Activated CD8-positive, alpha-beta T cell treated with anti-CD3 and anti-CD28 coated beads for 36 hours (primary cell): Measurements from ENCODE around the gene BRSK1. TPM values are rescaled to one million over a fixed set of nuclear protein-coding genes. Genes with fewer than 3 reads are reported as not detected.

Source experiments
- ATAC-seq: fragments of 200-7000 bp; cut with Tn5 transposase; one replicate; pipeline ENCODE4 v1.10.0; 2021; ENCODE audit warnings: mild to moderate bottlenecking, moderate library complexity
- CTCF ChIA-PET: fragments of 350-600 bp; sonication (Branson Sonifier 250); formaldehyde crosslinking; loops from one replicate; lab custom pipeline; 2021; ENCODE audit warnings: antibody characterized with exemption; lab: Charles Lee
- POLR2A ChIA-PET: fragments of 350-600 bp; sonication (Branson Sonifier 250); formaldehyde crosslinking; loops from one replicate; lab custom pipeline; 2021; ENCODE audit warnings: antibody characterized with exemption; lab: Charles Lee
- DNase-seq: peaks from one replicate; pipeline ENCODE4 v3.0.0-alpha.2; 2020
- H3K27ac Mint-ChIP-seq: one replicate; pipeline ENCODE4 v1.8.0; 2021; ENCODE audit warnings: mild to moderate bottlenecking, mixed read lengths
- H3K27me3 Mint-ChIP-seq: one replicate; pipeline ENCODE4 v1.8.0; 2021; ENCODE audit warnings: mixed read lengths
- H3K36me3 Mint-ChIP-seq: one replicate; pipeline ENCODE4 v1.8.0; 2021; ENCODE audit warnings: low read depth, mixed read lengths
- H3K4me1 Mint-ChIP-seq: one replicate; pipeline ENCODE4 v1.8.0; 2021; ENCODE audit warnings: low read depth, mixed read lengths
- H3K4me3 Mint-ChIP-seq: one replicate; pipeline ENCODE4 v1.8.0; 2021; ENCODE audit warnings: mild to moderate bottlenecking, moderate library complexity, mixed read lengths
- H3K9me3 Mint-ChIP-seq: one replicate; pipeline ENCODE4 v1.8.0; 2021; ENCODE audit warnings: mixed read lengths
- intact Hi-C: fragments of 100-400 bp; cut with micrococcal nuclease; formaldehyde crosslinking; loops from one replicate; pipeline ENCODE4 v1.10.0; 2022
- total RNA-seq, 2 experiments: library from RNA; stranded (reverse); gene quantifications; one replicate each; pipeline ENCODE4 v1.2.3, GENCODE V29; 2021
- TF ChIP-seq, protein P1 (sequence below): fragments of 200-600 bp; IDR thresholded peaks from one replicate; pipeline ENCODE4 v1.8.0; 2022; ENCODE audit warnings: antibody characterized with exemption, mild to moderate bottlenecking

Gene BRSK1
- total RNA-seq, 2 experiments from 2014 or later, result 5.1 to 5.8 TPM

DNA sequence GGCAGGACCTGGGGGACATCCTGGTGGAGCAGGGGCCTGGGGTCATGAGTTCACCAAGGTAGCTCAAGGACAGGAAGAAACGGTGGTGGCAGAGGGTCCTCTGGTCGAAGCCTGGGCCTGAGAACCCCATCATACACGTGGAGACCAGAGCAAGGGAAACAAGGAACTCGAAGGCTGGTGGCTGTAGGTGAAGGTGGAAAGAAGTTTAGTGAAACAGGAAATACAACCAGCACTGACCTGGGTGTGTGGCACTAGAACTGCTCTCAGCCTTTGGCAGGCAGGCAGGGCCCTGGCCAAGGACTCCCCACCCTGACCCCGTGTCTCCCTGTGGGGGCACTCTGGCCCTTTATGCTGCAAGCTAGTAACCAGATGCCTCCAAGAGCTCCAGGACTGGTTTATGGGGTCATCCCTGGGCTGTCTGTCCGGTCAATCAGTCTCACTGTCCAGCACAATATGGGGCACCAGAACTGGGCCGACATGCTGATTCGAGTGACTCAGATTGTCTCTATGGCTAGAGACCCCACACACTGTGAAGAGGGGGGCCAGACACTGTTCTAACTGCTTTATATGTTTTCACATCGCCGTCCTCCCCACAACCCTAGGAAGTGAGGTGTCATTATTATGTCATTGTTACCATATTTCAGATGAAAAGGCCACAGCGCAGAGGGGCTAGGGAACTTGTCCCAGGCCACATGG lies 67.0 kb downstream of the BRSK1 start:
- Mint-ChIP-seq H3K4me1 (peaks cover 15% of the 10 kb centered on the region), H3K27me3 (peaks cover 45% of the 10 kb centered on the region), H3K27ac (no peak overlapping the region), H3K36me3 (peaks cover 3% of the 10 kb centered on the region), H3K9me3 (no peaks in the 10 kb centered on the region), H3K4me3 (no peak overlapping the region)
- no peak for DNase-seq
- POLR2A ChIA-PET, result interaction anchor here (0.8 to 4.0 kb wide), 2 partner anchors 13 to 57 kb away, joined by 3 to 22 read pairs; partner anchors contain the start of genes KMT5C and UBE2S
- CTCF ChIA-PET, result no interaction called here
- TF ChIP-seq, protein P1, sequence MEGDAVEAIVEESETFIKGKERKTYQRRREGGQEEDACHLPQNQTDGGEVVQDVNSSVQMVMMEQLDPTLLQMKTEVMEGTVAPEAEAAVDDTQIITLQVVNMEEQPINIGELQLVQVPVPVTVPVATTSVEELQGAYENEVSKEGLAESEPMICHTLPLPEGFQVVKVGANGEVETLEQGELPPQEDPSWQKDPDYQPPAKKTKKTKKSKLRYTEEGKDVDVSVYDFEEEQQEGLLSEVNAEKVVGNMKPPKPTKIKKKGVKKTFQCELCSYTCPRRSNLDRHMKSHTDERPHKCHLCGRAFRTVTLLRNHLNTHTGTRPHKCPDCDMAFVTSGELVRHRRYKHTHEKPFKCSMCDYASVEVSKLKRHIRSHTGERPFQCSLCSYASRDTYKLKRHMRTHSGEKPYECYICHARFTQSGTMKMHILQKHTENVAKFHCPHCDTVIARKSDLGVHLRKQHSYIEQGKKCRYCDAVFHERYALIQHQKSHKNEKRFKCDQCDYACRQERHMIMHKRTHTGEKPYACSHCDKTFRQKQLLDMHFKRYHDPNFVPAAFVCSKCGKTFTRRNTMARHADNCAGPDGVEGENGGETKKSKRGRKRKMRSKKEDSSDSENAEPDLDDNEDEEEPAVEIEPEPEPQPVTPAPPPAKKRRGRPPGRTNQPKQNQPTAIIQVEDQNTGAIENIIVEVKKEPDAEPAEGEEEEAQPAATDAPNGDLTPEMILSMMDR, result no peak
- intact Hi-C loops, result no loop called here
- ATAC-seq, result no peak

- peak; percentile 30 for DNase-seq
- Mint-ChIP-seq H3K27ac (no peak overlapping the region), H3K9me3 (no peaks in the 10 kb centered on the region), H3K36me3 (peaks cover 3% of the 10 kb centered on the region), H3K4me1 (peaks cover 15% of the 10 kb centered on the region), H3K27me3 (peaks cover 48% of the 10 kb centered on the region), H3K4me3 (no peak overlapping the region)
- no peak for ATAC-seq
- TF ChIP-seq, protein P1, result no peak
- ChIA-PET CTCF (no interaction called here), POLR2A (interaction anchor here (0.6 to 1.8 kb wide), 4 partner anchors 14 to 101 kb away, joined by 3 to 9 read pairs (median 3); partner anchors contain the start of gene TMEM238)
- intact Hi-C loops, result no loop called here
These were observed 68.2 kb downstream of the BRSK1 start for GRCh38 chr19:55352040-55352439.

GRCh38 chr19:55352549-55353145 lies 68.8 kb downstream of the BRSK1 start:
- DNase-seq (no peak), ATAC-seq (no peak)
- no peak overlapping the region for H3K4me3 Mint-ChIP-seq
- TF ChIP-seq, protein P1, result no peak
- ChIA-PET POLR2A (interaction anchor here (1.0 to 1.8 kb wide), 4 partner anchors 20 to 216 kb away, joined by 3 to 9 read pairs (median 3); partner anchors contain the start of gene TMEM238), CTCF (no interaction called here)
- intact Hi-C loops, result no loop called here
- H3K36me3 Mint-ChIP-seq, result peaks cover 3% of the 10 kb centered on the region
- H3K27me3 Mint-ChIP-seq, result peaks cover 51% of the 10 kb centered on the region
- H3K9me3 Mint-ChIP-seq, result no peaks in the 10 kb centered on the region
- H3K4me1 Mint-ChIP-seq, result peaks cover 15% of the 10 kb centered on the region
- H3K27ac Mint-ChIP-seq, result no peak overlapping the region

DNA sequence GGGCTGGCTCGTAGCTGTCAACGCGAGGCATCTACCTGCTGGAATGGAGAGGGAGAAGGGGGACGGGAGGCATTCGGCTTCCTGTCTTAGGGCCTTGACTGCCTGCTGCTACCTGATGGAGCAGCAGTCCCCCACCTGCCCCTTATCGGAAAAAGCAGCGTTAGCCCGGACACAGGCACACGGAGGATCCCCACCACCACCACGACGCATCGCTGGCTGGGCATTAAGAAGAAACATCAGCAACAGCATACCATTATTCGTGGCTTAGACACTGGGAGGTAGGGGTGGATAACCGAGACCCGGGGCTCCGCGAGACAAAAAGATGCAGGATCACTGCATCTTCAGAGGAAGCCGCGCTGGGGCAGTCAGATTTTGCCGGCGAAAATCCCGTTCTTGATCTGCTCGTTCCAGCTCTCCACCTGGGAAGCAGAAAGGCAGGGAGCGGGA lies 69.6 kb downstream of the BRSK1 start:
- peaks cover 15% of the 10 kb centered on the region for H3K4me1 Mint-ChIP-seq
- H3K9me3 Mint-ChIP-seq, result no peaks in the 10 kb centered on the region
- H3K36me3 Mint-ChIP-seq, result peaks cover 3% of the 10 kb centered on the region
- no peak for DNase-seq
- TF ChIP-seq, protein P1, result no peak
- intact Hi-C loops, result no loop called here
- POLR2A ChIA-PET, result interaction anchor here (0.6 to 1.8 kb wide), 5 partner anchors 11 to 217 kb away, joined by 3 to 9 read pairs (median 3); partner anchors contain the start of gene TMEM238
- ATAC-seq, result no peak
- no peak overlapping the region for H3K27ac Mint-ChIP-seq
- CTCF ChIA-PET, result no interaction called here
- peak overlapping the region; percentile 61 for H3K4me3 Mint-ChIP-seq
- H3K27me3 Mint-ChIP-seq, result peaks cover 51% of the 10 kb centered on the region
